ENCODE measurements around the gene LRBA. TPM values are rescaled to one million over a fixed set of nuclear protein-coding genes. Genes with fewer than 3 reads are reported as not detected.
A peak's percentile ranks its signal among the peaks of the same experiment; 100 is the strongest.

Gene LRBA
- total and polyA plus RNA-seq, 9 of the 15 experiments (the other 6 are each of a cell fraction or from before 2014, with no cell fraction given) = 24.2 to 88.7 (median 59.7) TPM

GRCh38 chr4:151015459-151016347 is 619 bp upstream of the LRBA start (continued):
- TF ChIP-seq HNRNPK (IDR thresholded peaks at IDR 0.05; ENCODE audit: low read depth, low read length, poor library complexity, severe bottlenecking) (no peak), ZNF217 (CRISPR knock-in tag; IDR thresholded peaks at IDR 0.05) (no peak), NELFE (IDR thresholded peaks at IDR 0.05; ENCODE audit: insufficient read depth, insufficient read length) (no peak), ZNF146 (CRISPR knock-in tag; IDR thresholded peaks at IDR 0.05; ENCODE audit: unreplicated experiment) (no peak), EHMT2 (IDR thresholded peaks at IDR 0.05) (no peak), ZNF766 (CRISPR knock-in tag; conservative IDR thresholded peaks at IDR 0.05) (peak; percentile 59; the same call in 1 of the 2 replicates), CBX5 (IDR thresholded peaks at IDR 0.05; ENCODE audit: borderline replicate concordance, low read depth) (0 out of 2 replicates have a peak, but pooled peaks have one; percentile 39), HDAC8 (tag; IDR thresholded peaks at IDR 0.05) (no peak), ZNF586 (CRISPR knock-in tag; conservative IDR thresholded peaks at IDR 0.05) (no peak), MAZ (CRISPR knock-in tag; conservative IDR thresholded peaks at IDR 0.05 in 1 of 2, IDR thresholded peaks at IDR 0.05 in 1 of 2) (peak; percentile 54 to 72; a peak in 3 of 4 replicates), KAT7 (CRISPR knock-in tag; IDR thresholded peaks at IDR 0.05; ENCODE audit: borderline replicate concordance) (no peak), NFE2 (IDR thresholded peaks at IDR 0.05; ENCODE audit: low read depth) (no peak), GATAD2A (IDR thresholded peaks at IDR 0.05) (no peak), U2AF2 (optimal IDR thresholded peaks at IDR 0.05; ENCODE audit: low read depth, low read length) (no peak), HMGXB4 (CRISPR knock-in tag; IDR thresholded peaks at IDR 0.05) (no peak), SMARCB1 (IDR thresholded peaks at IDR 0.05; ENCODE audit: insufficient read length, low read depth) (no peak), PHF8 (IDR thresholded peaks at IDR 0.05; ENCODE audit: borderline replicate concordance, low read length) (peak; percentile 94), CCAR2 (IDR thresholded peaks at IDR 0.05; ENCODE audit: low read depth, low read length) (no peak), HMG20B (CRISPR knock-in tag; IDR thresholded peaks at IDR 0.05) (no peak), ZNF224 (CRISPR knock-in tag; IDR thresholded peaks at IDR 0.05) (no peak), ZNF561 (CRISPR knock-in tag; conservative IDR thresholded peaks at IDR 0.05) (no peak), NRF1 (conservative IDR thresholded peaks at IDR 0.05 in 1 of 2, IDR thresholded peaks at IDR 0.05 in 1 of 2) (peak; percentile 93 to 96), ZNF589 (CRISPR knock-in tag; IDR thresholded peaks at IDR 0.05; ENCODE audit: low read depth) (no peak), ZBTB1 (CRISPR knock-in tag; IDR thresholded peaks at IDR 0.05; ENCODE audit: borderline replicate concordance, low read depth) (peak; percentile 13; the same call in 1 of the 2 replicates), MEIS2 (IDR thresholded peaks at IDR 0.05; ENCODE audit: partially characterized antibody) (peak; percentile 84), SIN3B (IDR thresholded peaks at IDR 0.05; ENCODE audit: low read depth) (peak; percentile 91), ERF (CRISPR knock-in tag; IDR thresholded peaks at IDR 0.05) (peak; percentile 81; the same call in 1 of the 2 replicates), MTA1 (IDR thresholded peaks at IDR 0.05; ENCODE audit: borderline replicate concordance) (0 out of 2 replicates have a peak, but pooled peaks have one; percentile 27)

Data from K562 (cell line).